ENCODE data around the gene IPO11. TPM values are rescaled to one million over a fixed set of nuclear protein-coding genes. Genes with fewer than 3 reads are reported as not detected.

Gene IPO11
- total RNA-seq, 1 donor from 2014 or later = 41.0 TPM

- no peaks in the 10 kb centered on the region for H3K36me3 Mint-ChIP-seq
- no peak overlapping the region for H3K27ac Mint-ChIP-seq
- H3K4me3 Mint-ChIP-seq = no peak overlapping the region
- H3K4me1 Mint-ChIP-seq (ENCODE audit: unreplicated experiment) = peaks cover 5% of the 10 kb centered on the region
- H3K9me3 Mint-ChIP-seq = no peaks in the 10 kb centered on the region
- no peak for DNase-seq (ENCODE audit: extremely low spot score, unreplicated experiment)
- TF ChIP-seq CTCF (conservative IDR thresholded peaks at IDR 0.05) = no peak
- no peaks in the 10 kb centered on the region for H3K27me3 Mint-ChIP-seq
Observed at GRCh38 chr5:62579761-62580160, 167.2 kb downstream of the IPO11 start.

- no peak for TF ChIP-seq CTCF (conservative IDR thresholded peaks at IDR 0.05)
- H3K4me1 Mint-ChIP-seq (ENCODE audit: unreplicated experiment) = peaks cover 8% of the 10 kb centered on the region
- no peak overlapping the region for H3K4me3 Mint-ChIP-seq
- no peak overlapping the region for H3K27ac Mint-ChIP-seq
- no peaks in the 10 kb centered on the region for H3K9me3 Mint-ChIP-seq
- H3K27me3 Mint-ChIP-seq = no peaks in the 10 kb centered on the region
- no peak for DNase-seq (ENCODE audit: extremely low spot score, unreplicated experiment)
- peaks cover 6% of the 10 kb centered on the region for H3K36me3 Mint-ChIP-seq
Observed at GRCh38 chr5:62581836-62582597, 169.5 kb downstream of the IPO11 start.

DNA sequence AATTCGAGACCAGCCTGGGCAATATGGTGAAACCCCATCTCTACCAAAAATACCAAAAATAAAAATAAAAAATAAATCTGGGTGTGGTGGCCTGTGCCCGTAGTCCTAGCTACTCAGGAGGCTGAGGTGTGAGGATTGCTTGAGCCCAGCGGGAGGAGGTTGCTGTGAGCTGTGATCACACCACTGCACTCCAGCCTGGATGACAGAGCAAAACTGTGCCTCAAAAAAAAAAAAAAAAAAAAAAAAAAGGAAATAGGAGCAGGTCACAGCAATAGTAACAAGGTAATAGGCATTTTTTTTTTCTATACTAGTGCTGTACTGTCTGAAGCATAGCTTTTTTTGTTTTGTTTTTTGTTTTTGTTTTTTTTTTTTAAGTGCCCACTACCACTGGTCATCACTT is 171.8 kb downstream of the IPO11 start:
- no peaks in the 10 kb centered on the region for H3K9me3 Mint-ChIP-seq
- peaks cover 4% of the 10 kb centered on the region for H3K4me1 Mint-ChIP-seq (ENCODE audit: unreplicated experiment)
- DNase-seq (ENCODE audit: extremely low spot score, unreplicated experiment) = no peak
- no peaks in the 10 kb centered on the region for H3K27me3 Mint-ChIP-seq
- no peak for TF ChIP-seq CTCF (conservative IDR thresholded peaks at IDR 0.05)
- H3K4me3 Mint-ChIP-seq = no peak overlapping the region
- H3K27ac Mint-ChIP-seq = no peak overlapping the region
- H3K36me3 Mint-ChIP-seq = peaks cover 14% of the 10 kb centered on the region

DNA sequence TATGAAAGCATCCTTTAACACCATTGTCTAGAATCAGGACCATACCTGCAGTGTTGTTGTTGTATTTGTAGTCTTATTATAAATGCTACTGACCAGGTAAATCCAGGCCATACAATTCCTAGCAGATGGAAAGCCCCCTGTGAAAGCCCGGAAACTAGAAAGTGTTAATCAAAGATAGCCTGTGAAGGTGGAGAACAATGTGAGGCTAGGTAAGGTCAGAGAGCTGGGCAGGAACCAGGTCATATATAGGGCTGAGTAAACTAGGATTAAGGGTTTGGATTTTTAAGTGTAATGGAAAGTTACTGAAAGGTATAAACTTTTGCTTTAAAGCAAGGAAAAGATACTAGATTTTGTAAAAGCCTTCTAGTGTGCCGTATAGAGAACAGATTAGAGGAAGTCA is 172.7 kb downstream of the IPO11 start:
- H3K27me3 Mint-ChIP-seq = no peaks in the 10 kb centered on the region
- H3K4me3 Mint-ChIP-seq = no peak overlapping the region
- TF ChIP-seq CTCF (conservative IDR thresholded peaks at IDR 0.05) = no peak
- no peaks in the 10 kb centered on the region for H3K9me3 Mint-ChIP-seq
- DNase-seq (ENCODE audit: extremely low spot score, unreplicated experiment) = no peak
- H3K27ac Mint-ChIP-seq = no peak overlapping the region
- peaks cover 16% of the 10 kb centered on the region for H3K36me3 Mint-ChIP-seq
- peaks cover 4% of the 10 kb centered on the region for H3K4me1 Mint-ChIP-seq (ENCODE audit: unreplicated experiment)

DNA sequence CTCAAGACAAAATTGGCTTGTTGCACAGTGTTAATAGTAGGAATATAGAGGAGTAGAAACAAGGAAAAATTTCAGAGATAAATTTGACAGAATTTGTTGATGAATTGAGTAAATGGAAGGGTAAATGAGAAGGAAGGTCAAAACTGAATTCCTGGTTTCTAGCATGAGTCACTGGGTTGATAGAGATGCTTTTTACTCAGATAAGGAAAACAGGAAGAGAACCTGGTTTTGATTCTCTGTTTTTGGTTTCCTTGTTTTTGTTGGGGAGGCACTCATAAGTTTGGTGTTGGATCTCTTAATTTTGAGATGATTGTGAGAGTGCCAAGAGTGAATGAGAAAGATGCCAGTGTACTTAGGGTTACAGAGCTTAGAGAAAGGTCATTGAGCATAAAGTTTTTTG is 173.2 kb downstream of the IPO11 start:
- peaks cover 16% of the 10 kb centered on the region for H3K36me3 Mint-ChIP-seq
- no peaks in the 10 kb centered on the region for H3K27me3 Mint-ChIP-seq
- H3K9me3 Mint-ChIP-seq = no peaks in the 10 kb centered on the region
- no peak for DNase-seq (ENCODE audit: extremely low spot score, unreplicated experiment)
- no peak overlapping the region for H3K4me3 Mint-ChIP-seq
- peaks cover 4% of the 10 kb centered on the region for H3K4me1 Mint-ChIP-seq (ENCODE audit: unreplicated experiment)
- no peak overlapping the region for H3K27ac Mint-ChIP-seq
- no peak for TF ChIP-seq CTCF (conservative IDR thresholded peaks at IDR 0.05)

Measured in type B pancreatic cell (in vitro differentiated cells).